ENCODE results near the gene TJP1. TPM values are rescaled to one million over a fixed set of nuclear protein-coding genes. Genes with fewer than 3 reads are reported as not detected.
A peak's percentile ranks its signal among the peaks of the same experiment; 100 is the strongest.

TJP1 gene
- total RNA-seq, 1 experiment from 2014 or later, result 129 TPM

- TF ChIP-seq STAT6 (CRISPR knock-in tag; conservative IDR thresholded peaks at IDR 0.05; ENCODE audit: low read depth), result no peak
- no peak for TF ChIP-seq CBFB (CRISPR knock-in tag; IDR thresholded peaks at IDR 0.05; ENCODE audit: low read depth)
- TF ChIP-seq ATF6 (CRISPR knock-in tag; IDR thresholded peaks at IDR 0.05), result no peak
- no peak for TF ChIP-seq ZNF219 (CRISPR knock-in tag; IDR thresholded peaks at IDR 0.05; ENCODE audit: borderline replicate concordance)
- TF ChIP-seq ZNF281 (CRISPR knock-in tag; IDR thresholded peaks at IDR 0.05), result no peak
- no peak for TF ChIP-seq NFYB (CRISPR knock-in tag; conservative IDR thresholded peaks at IDR 0.05; ENCODE audit: low read depth)
Observed at GRCh38 chr15:29677455-29677854, 144.8 kb downstream of the TJP1 start (continued).

GRCh38 chr15:29676961-29677402 is 145.3 kb downstream of the TJP1 start:
- Mint-ChIP-seq H3K4me3 (peak overlapping the region; percentile 4; the same call in 1 of the 2 replicates), H3K36me3 (no peaks in the 10 kb centered on the region), H3K27ac (no peak overlapping the region), H3K27me3 (ENCODE audit: low read depth) (no peaks in the 10 kb centered on the region), H3K4me1 (peaks cover 21% of the 10 kb centered on the region), H3K9me3 (no peaks in the 10 kb centered on the region)
- TF ChIP-seq ZNF281 (CRISPR knock-in tag; IDR thresholded peaks at IDR 0.05) (no peak), CREB1 (CRISPR knock-in tag; IDR thresholded peaks at IDR 0.05) (no peak), E2F5 (CRISPR knock-in tag; IDR thresholded peaks at IDR 0.05) (no peak), RELA (CRISPR knock-in tag; IDR thresholded peaks at IDR 0.05; ENCODE audit: borderline replicate concordance) (no peak), USF2 (CRISPR knock-in tag; IDR thresholded peaks at IDR 0.05) (no peak), JAZF1 (CRISPR knock-in tag; IDR thresholded peaks at IDR 0.05) (no peak), NR1H2 (CRISPR knock-in tag; IDR thresholded peaks at IDR 0.05) (no peak)
- CTCF ChIA-PET, result interaction anchor here (1.2 kb wide), 1 partner anchor 575 kb away, joined by 4 read pairs; no protein-coding TSS in a partner anchor
- DNase-seq (ENCODE audit: low spot score) (no peak), ATAC-seq (no peak)
- POLR2A ChIA-PET, result no interaction called here
